MM.1S (cell line): ENCODE data around the gene CAMK2G.

Source experiments
- DNase-seq: peaks from one replicate; pipeline ENCODE4 v3.0.0-alpha.2; 2015
- H2AFZ ChIP-seq: fragments of 300-600 bp; sonication (generic); 2 replicates; pipeline ENCODE4 v1.6.0; 2016; ENCODE audit warnings: antibody characterized with exemption, low read length
- H3F3A ChIP-seq: fragments of 300-600 bp; sonication (generic); 2 replicates; pipeline ENCODE4 v1.6.1; 2016; ENCODE audit warnings: mild to moderate bottlenecking, antibody characterized with exemption, low read length, moderate library complexity, mixed read lengths; ENCODE audit not compliant: insufficient read depth
- H3K27ac ChIP-seq: fragments of 300-600 bp; sonication (generic); 2 replicates; pipeline ENCODE4 v1.5.1; 2016; ENCODE audit warnings: mild to moderate bottlenecking, low read length
- H3K27me3 ChIP-seq: fragments of 300-600 bp; sonication (generic); replicated peaks from 2 replicates; pipeline ENCODE4 v1.6.0; 2016; ENCODE audit warnings: low read length; ENCODE audit not compliant: insufficient read depth
- H3K36me3 ChIP-seq: fragments of 300-600 bp; sonication (generic); replicated peaks from 2 replicates; pipeline ENCODE4 v1.6.1; 2016; ENCODE audit warnings: mild to moderate bottlenecking, low read length, mixed read lengths; ENCODE audit not compliant: insufficient read depth
- H3K4me1 ChIP-seq: fragments of 300-600 bp; sonication (generic); 2 replicates; pipeline ENCODE4 v1.6.1; 2016; ENCODE audit warnings: low read length, mixed read lengths
- H3K4me2 ChIP-seq: fragments of 300-600 bp; sonication (generic); 2 replicates; pipeline ENCODE4 v1.6.0; 2016; ENCODE audit warnings: low read depth, low read length
- H3K4me3 ChIP-seq: fragments of 300-600 bp; sonication (generic); 2 replicates; pipeline ENCODE4 v1.5.1; 2016; ENCODE audit warnings: low read length, mixed read lengths
- H3K79me2 ChIP-seq: fragments of 300-600 bp; sonication (generic); 2 replicates; pipeline ENCODE4 v1.6.1; 2016; ENCODE audit warnings: mixed run types, low read length, mixed read lengths
- H3K9ac ChIP-seq: fragments of 300-600 bp; sonication (generic); 2 replicates; pipeline ENCODE4 v1.6.1; 2016; ENCODE audit warnings: low read length, mixed read lengths
- H3K9me2 ChIP-seq: fragments of 300-600 bp; sonication (generic); replicated peaks from 2 replicates; pipeline ENCODE4 v1.6.1; 2016; ENCODE audit warnings: mild to moderate bottlenecking, low read length, mixed read lengths; ENCODE audit not compliant: insufficient read depth
- H3K9me3 ChIP-seq: fragments of 300-600 bp; sonication (generic); replicated peaks from 2 replicates; pipeline ENCODE4 v1.6.1; 2016; ENCODE audit warnings: mild to moderate bottlenecking, low read length, mixed read lengths; ENCODE audit not compliant: insufficient read depth
- H4K20me1 ChIP-seq: fragments of 300-600 bp; sonication (generic); 2 replicates; pipeline ENCODE4 v1.6.1; 2016; ENCODE audit warnings: mild to moderate bottlenecking, low read length, moderate library complexity, mixed read lengths; ENCODE audit not compliant: insufficient read depth
- EZH2 ChIP-seq: fragments of 300-600 bp; sonication (generic); optimal IDR thresholded peaks from 2 replicates; pipeline ENCODE3; 2017; ENCODE audit warnings: low read depth, mild to moderate bottlenecking, antibody characterized with exemption, low read length, mixed read lengths
- EZH2phosphoT487 ChIP-seq: fragments of 300-600 bp; sonication (generic); IDR thresholded peaks from 2 replicates; pipeline ENCODE4 v1.6.1; 2018; ENCODE audit warnings: antibody characterized with exemption, low read length
- TF ChIP-seq, protein P1 (sequence below): fragments of 300-600 bp; sonication (generic); IDR thresholded peaks from 2 replicates; pipeline ENCODE4 v1.5.1; 2016; ENCODE audit warnings: antibody characterized with exemption, low read length, mixed read lengths

Gene CAMK2G

GRCh38 chr10:73782749-73783085 is 91.6 kb downstream of the CAMK2G start:
- Histone ChIP-seq H3K9me2 (no peaks in the 10 kb centered on the region), H3K4me2 (peak overlapping the region; percentile 96), H3F3A (peaks cover 4% of the 10 kb centered on the region), H3K9ac (peak overlapping the region; percentile 82), H3K79me2 (peaks cover 73% of the 10 kb centered on the region), H3K27ac (no peak overlapping the region), H4K20me1 (no peaks in the 10 kb centered on the region), H3K36me3 (no peaks in the 10 kb centered on the region), H3K4me3 (peak overlapping the region; percentile 95), H3K9me3 (no peaks in the 10 kb centered on the region), H3K4me1 (peaks cover 15% of the 10 kb centered on the region), H3K27me3 (no peaks in the 10 kb centered on the region), H2AFZ (no peak overlapping the region)
- no peak for TF ChIP-seq EZH2
- TF ChIP-seq, protein P1, sequence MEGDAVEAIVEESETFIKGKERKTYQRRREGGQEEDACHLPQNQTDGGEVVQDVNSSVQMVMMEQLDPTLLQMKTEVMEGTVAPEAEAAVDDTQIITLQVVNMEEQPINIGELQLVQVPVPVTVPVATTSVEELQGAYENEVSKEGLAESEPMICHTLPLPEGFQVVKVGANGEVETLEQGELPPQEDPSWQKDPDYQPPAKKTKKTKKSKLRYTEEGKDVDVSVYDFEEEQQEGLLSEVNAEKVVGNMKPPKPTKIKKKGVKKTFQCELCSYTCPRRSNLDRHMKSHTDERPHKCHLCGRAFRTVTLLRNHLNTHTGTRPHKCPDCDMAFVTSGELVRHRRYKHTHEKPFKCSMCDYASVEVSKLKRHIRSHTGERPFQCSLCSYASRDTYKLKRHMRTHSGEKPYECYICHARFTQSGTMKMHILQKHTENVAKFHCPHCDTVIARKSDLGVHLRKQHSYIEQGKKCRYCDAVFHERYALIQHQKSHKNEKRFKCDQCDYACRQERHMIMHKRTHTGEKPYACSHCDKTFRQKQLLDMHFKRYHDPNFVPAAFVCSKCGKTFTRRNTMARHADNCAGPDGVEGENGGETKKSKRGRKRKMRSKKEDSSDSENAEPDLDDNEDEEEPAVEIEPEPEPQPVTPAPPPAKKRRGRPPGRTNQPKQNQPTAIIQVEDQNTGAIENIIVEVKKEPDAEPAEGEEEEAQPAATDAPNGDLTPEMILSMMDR, result no peak
- no peak for TF ChIP-seq EZH2phosphoT487
- DNase-seq, result no peak

- H3K36me3 ChIP-seq, result no peaks in the 10 kb centered on the region
- peak within 1 kb of the TSS; percentile 47; the same call in 1 of the 2 replicates for H3K27ac ChIP-seq
- peaks cover 67% of the 10 kb centered on the region for H3K79me2 ChIP-seq
- peaks cover 15% of the 10 kb centered on the region for H3K4me1 ChIP-seq
- H3K4me2 ChIP-seq, result peak within 1 kb of the TSS; percentile 96
- H3K9ac ChIP-seq, result peak within 1 kb of the TSS; percentile 82
- peak within 1 kb of the TSS; percentile 87 for H2AFZ ChIP-seq
- no peaks in the 10 kb centered on the region for H3K27me3 ChIP-seq
- H3K9me3 ChIP-seq, result no peaks in the 10 kb centered on the region
- TF ChIP-seq EZH2phosphoT487 (no peak), EZH2 (no peak)
- TF ChIP-seq, protein P1, result no peak
- H3K9me2 ChIP-seq, result no peaks in the 10 kb centered on the region
- peak within 1 kb of the TSS; percentile 95 for H3K4me3 ChIP-seq
- peak; percentile 90 for DNase-seq
- H4K20me1 ChIP-seq, result no peaks in the 10 kb centered on the region
- peaks cover 4% of the 10 kb centered on the region for H3F3A ChIP-seq
Observed at GRCh38 chr10:73781879-73782748, 92.2 kb downstream of the CAMK2G start, which contains the start of gene CHCHD1. Gene CHCHD1 (plus strand): TSS chr10:73782048. CDS start chr10:73782076, 28 bp downstream.

DNA sequence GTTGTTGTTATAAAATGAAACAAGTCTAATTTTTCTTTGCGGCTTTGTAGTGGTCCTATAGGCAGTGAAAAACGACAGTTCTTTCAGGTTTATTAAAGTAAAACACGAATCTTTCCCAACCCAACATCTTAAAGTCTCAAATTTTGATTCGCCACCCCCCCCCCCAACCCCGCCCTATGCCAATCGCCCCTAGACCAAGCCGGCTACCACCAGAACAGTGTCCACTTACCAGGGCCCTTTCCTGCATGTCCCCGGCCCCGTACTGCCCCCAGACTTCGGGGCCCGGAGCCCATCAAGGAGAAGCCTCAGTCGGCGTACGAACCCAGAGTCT is 92.8 kb downstream of the CAMK2G start:
- H3K79me2 ChIP-seq, result peaks cover 66% of the 10 kb centered on the region

More for the DNA sequence above, 92.8 kb downstream of the CAMK2G start:
- no peak for DNase-seq
- H2AFZ ChIP-seq, result peak overlapping the region; percentile 87
- H4K20me1 ChIP-seq, result no peaks in the 10 kb centered on the region
- H3K27ac ChIP-seq, result peak overlapping the region; percentile 47; the same call in 1 of the 2 replicates
- no peaks in the 10 kb centered on the region for H3K36me3 ChIP-seq
- peak overlapping the region; percentile 96 for H3K4me2 ChIP-seq
- H3K9me3 ChIP-seq, result no peaks in the 10 kb centered on the region
- peaks cover 2% of the 10 kb centered on the region for H3F3A ChIP-seq
- H3K4me3 ChIP-seq, result peak overlapping the region; percentile 95
- no peaks in the 10 kb centered on the region for H3K9me2 ChIP-seq
- H3K9ac ChIP-seq, result peak overlapping the region; percentile 82; the same call in 1 of the 2 replicates
- no peaks in the 10 kb centered on the region for H3K27me3 ChIP-seq
- H3K4me1 ChIP-seq, result peaks cover 15% of the 10 kb centered on the region
- no peak for TF ChIP-seq EZH2phosphoT487
- TF ChIP-seq, protein P1, result no peak
- TF ChIP-seq EZH2, result no peak
